ENCODE measurements around the gene TMIGD1.

The TMIGD1 gene, protein sequence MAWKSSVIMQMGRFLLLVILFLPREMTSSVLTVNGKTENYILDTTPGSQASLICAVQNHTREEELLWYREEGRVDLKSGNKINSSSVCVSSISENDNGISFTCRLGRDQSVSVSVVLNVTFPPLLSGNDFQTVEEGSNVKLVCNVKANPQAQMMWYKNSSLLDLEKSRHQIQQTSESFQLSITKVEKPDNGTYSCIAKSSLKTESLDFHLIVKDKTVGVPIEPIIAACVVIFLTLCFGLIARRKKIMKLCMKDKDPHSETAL

DNA sequence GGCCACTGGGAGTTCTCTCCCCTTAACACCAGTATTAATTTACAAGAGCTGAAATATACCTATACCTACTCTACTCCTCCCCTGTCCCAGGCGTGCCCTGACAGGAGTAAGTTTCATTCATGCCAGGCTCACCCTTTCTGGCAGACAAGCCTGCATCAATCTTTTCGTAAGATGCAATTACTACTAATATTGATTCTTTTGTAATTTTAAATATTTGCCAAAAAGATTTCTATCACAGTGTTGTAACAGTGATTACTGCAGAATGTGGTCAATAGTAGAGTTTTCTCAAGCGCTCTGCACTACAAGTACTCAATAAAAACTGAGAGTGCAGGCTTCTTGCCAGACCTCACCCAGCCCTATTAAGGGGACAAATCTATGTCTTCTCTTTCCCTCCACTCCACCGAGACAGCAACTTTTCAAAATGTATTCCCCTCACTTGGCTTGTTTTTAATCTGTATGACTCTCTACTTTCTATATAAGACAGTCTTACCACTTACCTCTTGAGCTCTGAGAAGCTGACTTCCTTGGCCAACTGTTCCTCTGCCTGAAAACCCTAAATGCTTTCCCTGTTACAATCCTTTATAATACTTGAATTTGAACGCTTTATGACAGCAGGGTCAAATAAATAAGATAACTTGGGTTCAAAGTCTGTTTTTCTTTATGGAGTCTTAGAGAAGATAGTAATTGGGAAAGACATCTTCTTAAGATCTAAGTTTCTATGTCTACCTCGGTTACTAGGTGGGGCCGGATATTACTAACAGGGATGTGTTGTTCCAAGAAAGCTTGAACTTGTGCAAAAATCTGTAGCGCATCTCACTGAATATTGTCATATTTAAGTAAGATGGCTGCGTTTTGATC lies at the start of gene TMIGD1:
TMIGD1 (minus strand) TSS at position 555 of the 858 bp plus-strand sequence. CDS start 1,924 bp downstream, outside the sequence.
- no peak for DNase-seq (ENCODE audit: low read depth)

DNA sequence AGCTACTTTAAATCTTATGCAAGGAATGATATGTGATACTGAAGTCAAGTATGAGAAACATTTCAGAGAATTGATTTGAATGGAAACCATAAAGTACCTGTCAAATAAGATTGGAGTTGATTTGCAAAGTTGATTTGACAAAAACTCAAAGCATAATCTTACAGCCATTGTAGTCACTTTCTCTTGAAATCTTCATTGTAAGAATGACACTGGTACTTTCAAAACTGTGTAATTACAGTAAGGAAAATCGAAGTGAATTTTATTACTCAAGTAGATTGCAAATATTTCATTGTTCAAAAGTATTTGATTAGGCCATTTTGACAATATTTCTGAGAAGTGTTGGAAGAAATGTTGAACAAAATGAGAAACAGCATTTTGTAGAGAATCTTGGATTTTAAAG lies 48.5 kb upstream of the TMIGD1 start:
- DNase-seq (ENCODE audit: low read depth): no peak

DNA sequence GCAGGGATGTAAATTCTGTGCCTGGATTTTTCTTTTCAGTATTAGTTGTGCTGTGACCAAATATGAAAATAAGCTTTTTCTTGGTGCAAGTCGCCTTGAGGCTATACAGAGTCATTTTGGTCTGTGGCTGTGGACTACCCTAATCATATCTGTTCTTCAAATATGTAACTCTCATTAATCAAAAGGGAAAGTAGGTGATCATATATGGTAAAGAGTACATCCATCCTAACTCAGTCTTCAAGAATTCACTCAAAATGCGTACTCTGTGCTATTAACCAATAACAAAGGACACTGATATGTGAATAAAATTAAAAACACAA lies 47.4 kb upstream of the TMIGD1 start:
- no peak for DNase-seq (ENCODE audit: low read depth)

DNA sequence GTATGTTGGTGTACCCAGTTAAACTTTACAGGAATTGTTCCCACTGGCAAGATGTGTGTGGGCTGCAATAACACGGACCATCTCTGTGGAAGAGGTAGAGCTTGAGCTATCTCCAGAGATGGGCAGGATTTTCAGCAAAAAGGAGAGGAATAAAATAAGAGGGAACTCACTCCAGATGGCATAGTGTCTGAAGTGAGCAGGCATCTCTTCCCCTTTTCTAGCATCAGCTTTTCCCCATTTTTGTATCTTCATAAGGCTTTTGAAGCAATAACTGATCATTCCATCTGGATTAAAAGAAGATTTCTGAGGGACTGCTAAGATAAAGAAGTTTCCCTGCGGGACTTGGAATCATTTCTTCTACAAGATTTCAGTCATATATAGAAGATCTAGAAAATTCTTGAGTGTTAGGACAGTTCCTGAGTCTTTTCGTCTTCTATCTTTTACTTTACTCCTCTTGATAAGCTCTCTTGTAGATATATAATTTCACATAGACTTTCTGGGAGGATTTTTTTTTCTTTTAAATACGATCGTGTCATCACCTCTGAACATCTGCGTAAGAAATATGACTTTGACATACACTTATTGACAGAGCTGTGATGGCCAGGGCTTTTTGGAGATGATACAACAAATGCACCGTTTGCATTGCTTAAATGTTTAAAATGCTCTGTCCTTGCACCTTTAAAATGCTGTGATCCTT lies 46.9 kb upstream of the TMIGD1 start:
- no peak for DNase-seq (ENCODE audit: low read depth)

DNA sequence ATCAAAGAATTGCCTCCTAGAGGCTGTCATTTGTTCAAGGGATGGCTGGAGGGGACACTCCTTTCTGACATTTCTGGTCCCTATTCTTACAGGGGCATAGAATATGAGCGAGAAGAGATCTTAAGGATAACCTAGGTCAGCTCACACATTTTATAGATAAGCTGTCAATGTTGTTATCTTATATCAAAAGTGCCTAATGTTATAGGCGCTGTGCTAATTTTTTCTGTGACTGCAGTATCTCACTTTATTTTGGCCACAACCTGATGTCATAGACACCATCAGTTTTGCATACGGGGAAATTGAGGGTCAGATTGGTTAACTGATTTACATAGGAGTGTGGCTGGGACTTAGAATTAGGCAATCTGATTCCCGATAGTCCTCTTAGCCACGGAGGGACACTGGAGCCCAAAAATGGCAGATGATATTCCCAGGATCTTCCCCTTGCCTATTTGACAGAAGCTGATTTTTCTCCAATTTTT lies 46.1 kb upstream of the TMIGD1 start:
- DNase-seq (ENCODE audit: low read depth): peak; percentile 22

GRCh38 chr17:30379303-30379902 lies 45.5 kb upstream of the TMIGD1 start:
- DNase-seq (ENCODE audit: low read depth): no peak

GRCh38 chr17:30378825-30379302 lies 45.0 kb upstream of the TMIGD1 start, which contains the start of gene CPD:
CPD (plus strand) TSS chr17:30378927; CDS start chr17:30378981, 54 bp downstream.
- DNase-seq (ENCODE audit: low read depth): peak; percentile 88

GRCh38 chr17:30378241-30378824 lies 44.5 kb upstream of the TMIGD1 start:
- DNase-seq (ENCODE audit: low read depth): no peak

- DNase-seq (ENCODE audit: low read depth): peak; percentile 32
Measured at GRCh38 chr17:30377574-30378240, 43.9 kb upstream of the TMIGD1 start.

- DNase-seq (ENCODE audit: low read depth): peak; percentile 76
Measured at GRCh38 chr17:30376621-30377452, 43.0 kb upstream of the TMIGD1 start.

DNA sequence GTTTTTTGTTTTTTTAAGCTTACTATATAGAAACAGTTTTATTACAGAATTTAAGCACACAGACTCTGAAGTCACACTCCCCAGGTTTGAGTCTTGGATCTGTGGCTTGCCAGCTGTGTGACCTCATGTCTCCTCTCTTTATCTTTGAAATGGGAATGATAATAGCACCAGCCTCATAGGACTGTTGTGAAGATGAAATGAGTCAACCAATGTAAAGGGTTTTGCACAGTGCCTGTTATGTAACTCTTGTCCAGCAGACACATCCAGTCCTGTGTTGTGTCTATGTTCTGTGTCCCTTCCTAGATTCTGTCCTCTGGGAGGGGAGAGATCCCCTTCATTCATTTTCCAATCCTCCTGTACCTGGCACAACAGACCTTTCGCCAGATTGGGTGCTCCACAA lies 41.8 kb upstream of the TMIGD1 start:
- no peak for DNase-seq (ENCODE audit: low read depth)

DNA sequence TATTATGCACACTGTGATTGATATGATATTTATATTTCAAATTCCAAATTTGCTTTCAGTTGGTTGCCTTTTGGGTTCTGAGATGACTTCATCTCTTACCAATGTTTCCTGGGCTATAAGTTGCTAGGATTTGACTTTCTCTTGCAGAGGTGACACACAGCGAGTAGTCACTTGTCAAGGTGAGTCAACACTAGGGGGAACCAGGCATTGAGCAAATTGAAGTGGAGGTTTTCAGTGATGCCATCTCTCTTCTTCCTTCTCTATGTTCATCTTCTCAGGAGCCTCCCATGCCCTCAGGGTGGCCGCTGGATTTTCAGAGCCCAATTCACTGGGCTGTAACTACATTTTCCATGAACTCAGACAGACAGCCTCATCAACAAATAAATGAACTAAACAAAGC lies 38.9 kb upstream of the TMIGD1 start:
- no peak for DNase-seq (ENCODE audit: low read depth)

- DNase-seq (ENCODE audit: low read depth): no peak
Measured at GRCh38 chr17:30369995-30370394, 36.1 kb upstream of the TMIGD1 start.

GRCh38 chr17:30368912-30369720 lies 35.3 kb upstream of the TMIGD1 start:
- no peak for DNase-seq (ENCODE audit: low read depth)

DNA sequence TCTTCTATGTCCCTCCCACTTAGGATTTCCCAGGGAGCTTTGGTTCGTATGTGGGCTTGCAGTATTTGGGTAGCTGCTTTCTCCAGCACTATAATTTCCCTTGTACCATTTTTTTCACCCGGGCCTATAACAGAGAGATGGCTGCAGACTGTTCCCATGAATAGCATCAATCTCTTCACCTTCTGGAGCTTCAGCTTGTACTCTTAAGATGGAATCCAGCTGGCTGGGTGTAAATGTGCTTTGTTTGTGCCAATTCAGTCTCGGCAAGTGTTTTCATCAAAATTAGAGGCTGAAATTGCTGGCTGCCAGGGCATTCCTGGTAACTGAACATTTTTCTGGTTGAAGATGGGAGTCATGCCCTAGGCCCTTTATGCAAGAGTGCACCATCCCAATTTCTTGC lies 32.7 kb upstream of the TMIGD1 start:
- DNase-seq (ENCODE audit: low read depth): no peak

DNA sequence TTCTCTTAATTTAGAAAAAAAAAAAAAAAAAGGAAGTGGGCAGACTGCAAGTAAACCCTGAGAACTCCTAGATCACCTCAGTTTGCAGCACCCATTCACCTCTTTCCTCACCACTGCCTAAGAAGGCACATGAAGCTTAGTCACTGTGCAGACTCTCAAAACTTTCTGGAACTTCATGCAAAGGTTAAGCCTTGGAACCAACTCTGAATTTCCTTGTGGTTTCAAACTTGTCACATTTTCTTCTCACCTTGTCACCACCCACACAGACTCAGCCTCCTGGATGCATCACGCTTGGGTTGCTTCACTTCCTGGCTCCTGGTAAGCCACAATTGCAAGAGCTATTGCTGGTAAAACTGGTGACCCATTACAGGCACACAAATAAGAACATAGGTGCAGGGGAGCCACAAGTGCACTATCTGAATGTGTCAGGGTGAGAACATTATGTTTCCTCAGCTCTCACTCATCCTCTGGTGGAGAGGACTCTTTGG lies 29.9 kb upstream of the TMIGD1 start:
- DNase-seq (ENCODE audit: low read depth): peak; percentile 76

DNA sequence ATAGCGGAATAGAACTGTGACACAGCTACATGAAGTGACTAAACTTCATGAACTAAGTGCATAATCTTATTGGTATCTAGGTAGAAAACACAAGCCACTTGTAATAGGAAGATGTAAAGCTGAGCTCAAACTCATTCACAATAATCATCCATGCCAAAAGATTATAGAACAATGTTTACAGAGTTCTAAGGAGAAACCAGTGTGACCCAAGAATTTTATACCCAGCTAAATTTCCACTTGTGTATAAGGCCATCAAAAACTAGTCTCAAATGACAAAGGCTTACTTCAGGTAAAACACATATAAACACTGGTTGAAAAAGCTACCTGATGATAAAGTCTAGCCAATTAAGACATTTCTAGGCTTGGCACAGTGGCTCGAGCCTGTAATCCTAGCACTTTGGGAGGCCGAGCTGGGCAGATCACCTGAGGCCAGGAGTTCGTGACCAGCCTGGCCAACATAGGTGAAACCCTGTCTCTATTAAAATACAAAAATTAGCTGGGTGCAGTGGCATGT lies 28.0 kb upstream of the TMIGD1 start:
- DNase-seq (ENCODE audit: low read depth): no peak

GRCh38 chr17:30360086-30360808 lies 26.4 kb upstream of the TMIGD1 start:
- no peak for DNase-seq (ENCODE audit: low read depth)
